Measurements from ENCODE around the gene ADAM33.

ADAM33 gene

GRCh38 chr20:3663031-3663701, 18.6 kb downstream of the ADAM33 start, which contains the start of gene GFRA4:
GFRA4 (minus strand) TSS chr20:3663399; CDS start chr20:3663399, 0 bp downstream.
- FAIRE-seq, result no peak

- FAIRE-seq, result no peak
Measured at GRCh38 chr20:3661814-3662665, 19.8 kb downstream of the ADAM33 start.

- FAIRE-seq, result no peak
Measured at GRCh38 chr20:3661060-3661813, 20.6 kb downstream of the ADAM33 start.

- FAIRE-seq, result no peak
Measured at GRCh38 chr20:3660262-3661059, 21.3 kb downstream of the ADAM33 start.

GRCh38 chr20:3659492-3660261, 22.1 kb downstream of the ADAM33 start:
- FAIRE-seq, result no peak

- no peak for FAIRE-seq
Measured at GRCh38 chr20:3658716-3659491, 22.9 kb downstream of the ADAM33 start.

- FAIRE-seq, result no peak
Measured at GRCh38 chr20:3658019-3658715, 23.6 kb downstream of the ADAM33 start.

DNA sequence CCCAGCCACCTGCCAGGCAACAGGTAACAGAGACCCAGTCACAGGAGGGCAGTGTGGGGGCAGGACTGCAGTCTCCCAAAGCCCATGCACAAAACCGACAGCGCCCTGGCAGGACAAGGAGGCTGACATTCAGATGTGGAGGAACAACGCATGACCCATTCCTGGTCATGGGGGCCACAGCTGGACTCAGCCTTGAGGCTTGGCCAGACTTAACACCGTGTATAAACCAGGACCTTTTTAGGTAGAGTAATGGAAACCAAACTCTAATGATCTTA, 26.7 kb downstream of the ADAM33 start:
- FAIRE-seq, result no peak

- FAIRE-seq, result no peak
Measured at GRCh38 chr20:3654326-3655130, 27.3 kb downstream of the ADAM33 start.

GRCh38 chr20:3653921-3654320, 27.9 kb downstream of the ADAM33 start:
- FAIRE-seq, result no peak

GRCh38 chr20:3652676-3653596, 28.9 kb downstream of the ADAM33 start:
- FAIRE-seq, result no peak

- FAIRE-seq, result no peak
Measured at GRCh38 chr20:3652221-3652620, 29.6 kb downstream of the ADAM33 start.

- no peak for FAIRE-seq
Measured at GRCh38 chr20:3651204-3651962, 30.4 kb downstream of the ADAM33 start.

DNA sequence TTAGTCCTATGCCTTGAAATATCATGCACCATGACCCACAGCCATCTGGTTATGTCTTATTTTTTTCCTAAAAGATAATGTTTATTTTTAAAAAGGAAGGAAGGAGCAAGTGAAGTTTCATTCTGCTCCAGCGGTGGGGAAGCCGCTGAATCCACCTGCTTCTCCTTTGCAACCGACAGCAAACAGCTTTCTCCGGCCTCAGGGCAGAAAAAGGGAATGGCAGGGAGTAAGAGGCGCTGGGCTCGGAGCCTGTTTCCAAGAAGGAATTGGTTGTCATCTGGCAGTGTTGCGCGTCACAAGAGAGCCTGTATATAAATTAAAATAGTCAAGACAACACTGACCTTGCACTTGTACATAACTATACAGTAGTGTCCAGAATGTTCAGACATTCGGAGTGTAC, 32.9 kb downstream of the ADAM33 start:
- FAIRE-seq, result no peak

DNA sequence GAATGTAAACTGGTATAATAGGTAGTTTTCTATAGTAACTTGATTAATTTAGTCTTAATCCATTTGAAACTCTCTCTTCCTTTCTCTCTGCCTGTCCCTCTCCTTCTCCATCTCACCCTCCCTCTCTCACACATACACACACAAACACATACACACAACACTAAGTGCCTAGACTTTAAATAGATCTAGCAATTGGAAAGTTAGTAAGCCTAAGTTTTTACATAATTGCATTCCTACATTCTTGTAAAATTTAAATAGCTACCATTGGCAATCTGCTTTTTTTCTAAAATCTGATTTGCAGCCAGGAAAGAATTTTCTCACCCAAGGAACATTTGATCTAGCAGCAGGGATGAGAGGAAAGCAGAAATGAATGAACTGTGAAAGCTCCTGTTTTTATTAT, 34.3 kb downstream of the ADAM33 start:
- FAIRE-seq, result no peak

GRCh38 chr20:3646651-3647050, 35.2 kb downstream of the ADAM33 start:
- no peak for FAIRE-seq

DNA sequence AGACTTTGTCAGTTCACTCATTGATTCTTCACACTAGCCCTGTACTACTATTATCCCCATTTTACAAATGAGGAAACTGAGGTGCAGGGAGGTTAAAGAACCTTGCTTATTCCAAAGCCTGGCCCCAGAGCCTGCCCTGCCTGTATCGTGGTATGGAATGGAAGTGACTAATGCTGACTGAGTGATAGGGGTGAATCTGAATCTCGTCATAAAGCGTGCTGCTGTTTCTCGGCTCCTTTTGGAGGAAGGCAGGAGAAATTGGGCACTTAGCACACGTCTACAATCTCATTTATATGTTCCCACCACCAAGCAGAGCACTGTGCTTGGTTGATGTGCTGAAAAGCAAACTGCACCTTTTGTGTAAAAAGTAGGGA, 35.8 kb downstream of the ADAM33 start:
- no peak for FAIRE-seq
